CD14-positive monocyte (primary cell): ENCODE results near the gene C5orf22. TPM values are rescaled to one million over a fixed set of nuclear protein-coding genes. Genes with fewer than 3 reads are reported as not detected.

ENCODE experiments used
- DNase-seq, 3 donors: peaks; one replicate each; pipeline ENCODE4 v3.0.0-alpha.2; 2011 to 2022
- H2AFZ ChIP-seq: 2 replicates; pipeline ENCODE4 v1.6.0; 2012; ENCODE audit warnings: mild to moderate bottlenecking, low read depth, low read length, inconsistent platforms; ENCODE audit not compliant: insufficient read depth, poor library complexity, severe bottlenecking
- H3K27ac ChIP-seq, 2 donors: 1 replicate in 1 of 2; 2 replicates in 1 of 2; pipeline ENCODE4 v1.5.1; 2012 to 2013; ENCODE audit warnings: low read length in 2 of 2, control low read depth in 1 of 2, inconsistent platforms in 1 of 2, low read depth in 1 of 2, mild to moderate bottlenecking in 1 of 2
- H3K27me3 ChIP-seq, 2 donors: one replicate each; pipeline versions ENCODE4 v1.6.0 to v1.6.1; 2011 to 2013; ENCODE audit warnings: low read length in 2 of 2; ENCODE audit not compliant: control insufficient read depth in 2 of 2, insufficient read depth in 2 of 2
- H3K36me3 ChIP-seq, 2 donors: replicated peaks in 1 of 2; 1 replicate in 1 of 2; 2 replicates in 1 of 2; pipeline versions ENCODE4 v1.5.1 to v1.6.1; 2012 to 2013; ENCODE audit warnings: low read length in 2 of 2, control low read depth in 1 of 2, inconsistent platforms in 1 of 2, mild to moderate bottlenecking in 1 of 2; ENCODE audit not compliant: insufficient read depth in 2 of 2, control insufficient read depth in 1 of 2
- H3K4me1 ChIP-seq, 2 donors: 1 replicate in 1 of 2; 2 replicates in 1 of 2; pipeline versions ENCODE4 v1.5.1 to v1.6.1; 2012 to 2013; ENCODE audit warnings: low read length in 2 of 2, control low read depth in 1 of 2, inconsistent platforms in 1 of 2, mild to moderate bottlenecking in 1 of 2, moderate library complexity in 1 of 2; ENCODE audit not compliant: insufficient read depth in 2 of 2, control insufficient read depth in 1 of 2
- H3K4me2 ChIP-seq: replicated peaks from 2 replicates; pipeline ENCODE3; 2012; ENCODE audit warnings: low read length, moderate library complexity, mild to moderate bottlenecking; ENCODE audit not compliant: poor library complexity, severe bottlenecking; ENCODE audit errors: extremely low read depth
- H3K4me3 ChIP-seq, 3 experiments: fragments of 200-600 bp in 1 of 3; sonication (generic) in 1 of 3; replicated peaks in 1 of 3; 1 replicate in 2 of 3; 2 replicates in 1 of 3; pipeline ENCODE4 v1.5.1; 2011 to 2013; ENCODE audit warnings: low read length in 3 of 3, mild to moderate bottlenecking in 3 of 3, control low read depth in 2 of 3, low read depth in 2 of 3, inconsistent platforms in 1 of 3, moderate library complexity in 1 of 3
- H3K79me2 ChIP-seq: 2 replicates; pipeline ENCODE4 v1.6.0; 2012; ENCODE audit warnings: mild to moderate bottlenecking, control low read depth, inconsistent platforms, low read length, moderate library complexity; ENCODE audit not compliant: insufficient read depth
- H3K9ac ChIP-seq: 2 replicates; pipeline ENCODE4 v1.6.0; 2017; ENCODE audit warnings: low read length, mild to moderate bottlenecking; ENCODE audit not compliant: insufficient read depth, poor library complexity, severe bottlenecking
- H3K9me3 ChIP-seq, 2 donors: replicated peaks in 1 of 2; 1 replicate in 1 of 2; 2 replicates in 1 of 2; pipeline versions ENCODE4 v1.5.1 to v1.6.1; 2012 to 2013; ENCODE audit warnings: low read length in 2 of 2, control low read depth in 1 of 2; ENCODE audit not compliant: control insufficient read depth in 1 of 2, insufficient read depth in 1 of 2
- H4K20me1 ChIP-seq: 2 replicates; pipeline ENCODE4 v1.6.0; 2012; ENCODE audit warnings: mild to moderate bottlenecking, low read length, control low read depth, moderate library complexity; ENCODE audit not compliant: insufficient read depth
- H3K27ac Mint-ChIP-seq, 7 donors: one replicate each; pipeline ENCODE4 v1.8.0; 2020; ENCODE audit warnings: mild to moderate bottlenecking in 7 of 7, mixed read lengths in 7 of 7, moderate library complexity in 6 of 7, inconsistent platforms in 2 of 7
- H3K27me3 Mint-ChIP-seq, 3 donors: one replicate each; pipeline ENCODE4 v1.8.0; 2021 to 2022; ENCODE audit warnings: low read depth in 3 of 3, mild to moderate bottlenecking in 3 of 3, mixed read lengths in 3 of 3, moderate library complexity in 3 of 3, inconsistent platforms in 1 of 3
- H3K36me3 Mint-ChIP-seq, 2 donors: one replicate each; pipeline ENCODE4 v1.8.0; 2020; ENCODE audit warnings: mixed read lengths in 2 of 2, inconsistent platforms in 1 of 2, mild to moderate bottlenecking in 1 of 2
- H3K4me1 Mint-ChIP-seq: one replicate; pipeline ENCODE4 v1.8.0; 2020; ENCODE audit warnings: mild to moderate bottlenecking, mixed read lengths
- H3K4me3 Mint-ChIP-seq, 2 donors: one replicate each; pipeline ENCODE4 v1.8.0; 2020; ENCODE audit warnings: mild to moderate bottlenecking in 2 of 2, mixed read lengths in 2 of 2, moderate library complexity in 1 of 2
- H3K9me3 Mint-ChIP-seq, 7 donors: one replicate each; pipeline ENCODE4 v1.8.0; 2020 to 2022; ENCODE audit warnings: mixed read lengths in 7 of 7, mild to moderate bottlenecking in 6 of 7, moderate library complexity in 6 of 7, inconsistent platforms in 2 of 7
- CTCF ChIP-seq: fragments of 200-600 bp; IDR thresholded peaks from one replicate; pipeline ENCODE4 v1.8.0; 2022; ENCODE audit warnings: antibody characterized with exemption, mild to moderate bottlenecking
- WGBS: methylation state at CpG from one replicate; pipeline ENCODE4 v1.1.5; 2013; ENCODE audit warnings: missing lambda C conversion rate; ENCODE audit not compliant: insufficient coverage; 5-methylcytosine and 5-hydroxymethylcytosine counted together
- intact Hi-C, 2 donors: fragments of 100-400 bp; cut with micrococcal nuclease; formaldehyde crosslinking; loops; one replicate each; pipeline versions ENCODE4 v1.15.0 to v1.15.1; 2023
- polyA plus RNA-seq, 3 donors: library from polyadenylated mRNA; depleted of rRNA in 1 of 3; unstranded in 2 of 3; stranded (reverse) in 1 of 3; fragments of 300-500 nt in 2 of 3; fragments of >200 nt in 1 of 3; fragmentation: Illumina TruSeq in 2 of 3; gene quantifications; 1 replicate in 2 of 3; 2 replicates in 1 of 3; pipeline ENCODE4 v1.2.3, GENCODE V29; 2012 to 2021

Gene C5orf22
- polyA plus RNA-seq, 3 donors, result 5.8 to 20.2 (median 19.9) TPM

- Mint-ChIP-seq H3K9me3 (peaks cover 0 to 6% (median 0%) of the 10 kb centered on the region in 7 donors), H3K27ac (no peak overlapping the region), H3K36me3 (no peaks in the 10 kb centered on the region), H3K4me3 (no peak overlapping the region), H3K4me1 (peaks cover 12% of the 10 kb centered on the region), H3K27me3 (peaks cover 0 to 3% (median 1%) of the 10 kb centered on the region in 3 donors)
- TF ChIP-seq CTCF, result no peak
- no peak for DNase-seq
- Histone ChIP-seq H3K27ac (no peak overlapping the region), H3K9ac (no peak overlapping the region), H3K9me3 (no peaks in the 10 kb centered on the region), H4K20me1 (no peaks in the 10 kb centered on the region), H3K36me3 (no peaks in the 10 kb centered on the region), H3K4me2 (no peak overlapping the region), H3K4me1 (peaks cover 8 to 14% of the 10 kb centered on the region in 2 donors), H2AFZ (no peak overlapping the region), H3K79me2 (no peaks in the 10 kb centered on the region), H3K27me3 (no peaks in the 10 kb centered on the region), H3K4me3 (no peak overlapping the region)
- WGBS, result 98% methylated on average over 5 of the region's 10 CpGs
- intact Hi-C loops, result no loop called here
Measured at GRCh38 chr5:31573494-31574142, 41.5 kb downstream of the C5orf22 start.

- Histone ChIP-seq H3K27me3 (no peaks in the 10 kb centered on the region), H3K9me3 (no peaks in the 10 kb centered on the region), H3K36me3 (no peaks in the 10 kb centered on the region), H3K4me3 (no peak overlapping the region), H2AFZ (no peak overlapping the region), H3K4me1 (peaks cover 8 to 14% of the 10 kb centered on the region in 2 donors), H3K79me2 (no peaks in the 10 kb centered on the region), H3K27ac (no peak overlapping the region), H3K4me2 (no peak overlapping the region), H4K20me1 (no peaks in the 10 kb centered on the region), H3K9ac (no peak overlapping the region)
- Mint-ChIP-seq H3K36me3 (no peaks in the 10 kb centered on the region), H3K27me3 (peaks cover 0 to 3% (median 1%) of the 10 kb centered on the region in 3 donors), H3K4me1 (peaks cover 12% of the 10 kb centered on the region), H3K27ac (no peak overlapping the region), H3K4me3 (no peak overlapping the region), H3K9me3 (peaks cover 0 to 6% (median 0%) of the 10 kb centered on the region in 7 donors)
- TF ChIP-seq CTCF, result no peak
- DNase-seq, result no peak
- 77% methylated on average over 2 of the region's 4 CpGs for WGBS
- intact Hi-C loops, result no loop called here
Measured at GRCh38 chr5:31574772-31575171, 42.7 kb downstream of the C5orf22 start.
